ENCODE data around the gene CERS6. TPM values are rescaled to one million over a fixed set of nuclear protein-coding genes. Genes with fewer than 3 reads are reported as not detected.

The CERS6 gene
- total RNA-seq, 1 donor from 2014 or later = 55.3 TPM

DNA sequence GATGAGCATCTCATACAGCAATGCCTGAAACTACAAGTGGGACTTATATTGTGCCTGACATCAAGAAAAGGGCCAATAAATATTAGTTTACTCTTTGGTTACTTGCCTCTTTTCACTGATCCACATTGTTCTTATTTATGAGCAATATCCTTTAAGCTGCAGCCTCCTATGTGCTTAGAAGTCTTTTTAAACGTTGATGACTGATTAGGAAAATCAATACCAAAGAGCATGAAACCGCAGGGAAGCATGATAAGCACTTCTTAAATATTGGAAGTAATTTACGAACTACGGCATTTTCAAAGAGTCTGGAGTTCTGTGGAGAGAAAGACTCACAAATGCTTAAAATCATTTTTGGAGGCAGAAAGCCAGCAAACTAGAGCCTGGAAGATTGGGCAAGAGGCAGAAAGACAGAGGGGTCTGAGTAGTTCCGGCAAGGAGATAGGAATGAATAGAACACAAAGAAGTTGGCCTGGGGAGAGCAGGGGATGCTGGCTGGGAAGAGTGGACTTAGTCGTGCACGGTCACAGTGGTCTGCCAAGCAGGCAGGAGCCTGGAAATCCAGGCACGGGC lies 223.8 kb downstream of the CERS6 start:
- TF ChIP-seq, protein P1, sequence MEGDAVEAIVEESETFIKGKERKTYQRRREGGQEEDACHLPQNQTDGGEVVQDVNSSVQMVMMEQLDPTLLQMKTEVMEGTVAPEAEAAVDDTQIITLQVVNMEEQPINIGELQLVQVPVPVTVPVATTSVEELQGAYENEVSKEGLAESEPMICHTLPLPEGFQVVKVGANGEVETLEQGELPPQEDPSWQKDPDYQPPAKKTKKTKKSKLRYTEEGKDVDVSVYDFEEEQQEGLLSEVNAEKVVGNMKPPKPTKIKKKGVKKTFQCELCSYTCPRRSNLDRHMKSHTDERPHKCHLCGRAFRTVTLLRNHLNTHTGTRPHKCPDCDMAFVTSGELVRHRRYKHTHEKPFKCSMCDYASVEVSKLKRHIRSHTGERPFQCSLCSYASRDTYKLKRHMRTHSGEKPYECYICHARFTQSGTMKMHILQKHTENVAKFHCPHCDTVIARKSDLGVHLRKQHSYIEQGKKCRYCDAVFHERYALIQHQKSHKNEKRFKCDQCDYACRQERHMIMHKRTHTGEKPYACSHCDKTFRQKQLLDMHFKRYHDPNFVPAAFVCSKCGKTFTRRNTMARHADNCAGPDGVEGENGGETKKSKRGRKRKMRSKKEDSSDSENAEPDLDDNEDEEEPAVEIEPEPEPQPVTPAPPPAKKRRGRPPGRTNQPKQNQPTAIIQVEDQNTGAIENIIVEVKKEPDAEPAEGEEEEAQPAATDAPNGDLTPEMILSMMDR (IDR thresholded peaks at IDR 0.05; ENCODE audit: insufficient read depth, low read length, severe bottlenecking) = no peak
- DNase-seq (ENCODE audit: low read depth) (no peak), FAIRE-seq (no peak)
- Histone ChIP-seq H3K4me3 (ENCODE audit: low read depth, low read length) (no peak overlapping the region), H3K36me3 (ENCODE audit: control insufficient read depth, insufficient read depth, low read length) (no peaks in the 10 kb centered on the region), H3K27me3 (ENCODE audit: control insufficient read depth, insufficient read depth, low read length) (no peaks in the 10 kb centered on the region)

DNA sequence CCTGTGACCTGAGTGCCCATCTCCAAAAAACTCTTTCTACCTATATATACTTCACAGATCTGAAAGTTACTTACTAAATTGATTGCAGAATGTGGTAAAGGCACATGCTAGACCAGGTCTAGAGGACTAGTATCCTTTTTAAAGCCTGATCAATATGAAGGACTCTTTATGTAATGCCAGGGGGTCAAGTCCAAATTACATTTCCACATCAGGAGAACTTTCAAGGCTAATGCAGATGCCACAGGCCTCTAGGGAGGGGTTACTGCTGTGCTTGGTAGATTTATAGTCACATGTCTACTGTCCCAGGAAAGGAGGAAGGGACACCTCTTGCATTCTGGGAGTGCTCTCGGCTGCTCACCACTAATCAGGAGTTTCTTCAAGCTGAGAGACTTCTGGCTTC lies 227.9 kb downstream of the CERS6 start:
- TF ChIP-seq, protein P1 (IDR thresholded peaks at IDR 0.05; ENCODE audit: insufficient read depth, low read length, severe bottlenecking) = no peak
- no peaks in the 10 kb centered on the region for H3K36me3 ChIP-seq (ENCODE audit: control insufficient read depth, insufficient read depth, low read length)
- no peaks in the 10 kb centered on the region for H3K27me3 ChIP-seq (ENCODE audit: control insufficient read depth, insufficient read depth, low read length)
- DNase-seq (ENCODE audit: low read depth) (no peak), FAIRE-seq (no peak)
- H3K4me3 ChIP-seq (ENCODE audit: low read depth, low read length) = no peak overlapping the region

DNA sequence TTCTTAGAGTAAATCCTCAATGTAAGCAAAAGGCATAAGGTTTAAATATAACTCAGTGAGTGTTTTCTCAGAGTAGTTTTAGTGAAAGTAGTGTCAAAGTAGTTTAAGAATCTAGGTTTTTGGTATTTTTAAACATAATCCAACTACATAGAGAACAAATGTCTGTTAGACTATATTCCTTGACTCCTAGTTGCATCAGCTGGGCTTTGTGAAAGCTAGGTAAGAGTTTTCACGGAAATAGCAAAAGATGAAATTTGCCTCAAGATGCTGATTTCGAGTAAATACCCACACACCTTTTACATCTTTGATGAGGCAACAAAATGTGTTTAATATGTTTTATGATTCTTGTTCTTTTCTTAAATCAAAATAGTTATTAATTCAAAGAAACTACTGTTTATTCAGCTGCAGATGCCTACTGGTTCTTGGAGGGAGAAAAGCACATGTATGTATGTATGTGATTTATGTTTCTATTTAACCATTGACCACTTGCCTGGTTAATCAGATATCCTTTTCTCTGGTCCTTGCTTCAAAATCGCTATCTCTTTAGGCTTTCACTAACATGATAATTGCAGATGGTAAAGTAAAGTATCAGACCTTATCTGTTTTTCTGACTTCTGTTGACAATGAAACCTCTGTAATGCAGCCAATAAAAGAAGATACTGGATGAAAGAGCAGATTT lies 229.0 kb downstream of the CERS6 start:
- TF ChIP-seq, protein P1 (IDR thresholded peaks at IDR 0.05; ENCODE audit: insufficient read depth, low read length, severe bottlenecking) = no peak
- Histone ChIP-seq H3K4me3 (ENCODE audit: low read depth, low read length) (no peak overlapping the region), H3K36me3 (ENCODE audit: control insufficient read depth, insufficient read depth, low read length) (no peaks in the 10 kb centered on the region), H3K27me3 (ENCODE audit: control insufficient read depth, insufficient read depth, low read length) (no peaks in the 10 kb centered on the region)
- DNase-seq (ENCODE audit: low read depth) (no peak), FAIRE-seq (no peak)

DNA sequence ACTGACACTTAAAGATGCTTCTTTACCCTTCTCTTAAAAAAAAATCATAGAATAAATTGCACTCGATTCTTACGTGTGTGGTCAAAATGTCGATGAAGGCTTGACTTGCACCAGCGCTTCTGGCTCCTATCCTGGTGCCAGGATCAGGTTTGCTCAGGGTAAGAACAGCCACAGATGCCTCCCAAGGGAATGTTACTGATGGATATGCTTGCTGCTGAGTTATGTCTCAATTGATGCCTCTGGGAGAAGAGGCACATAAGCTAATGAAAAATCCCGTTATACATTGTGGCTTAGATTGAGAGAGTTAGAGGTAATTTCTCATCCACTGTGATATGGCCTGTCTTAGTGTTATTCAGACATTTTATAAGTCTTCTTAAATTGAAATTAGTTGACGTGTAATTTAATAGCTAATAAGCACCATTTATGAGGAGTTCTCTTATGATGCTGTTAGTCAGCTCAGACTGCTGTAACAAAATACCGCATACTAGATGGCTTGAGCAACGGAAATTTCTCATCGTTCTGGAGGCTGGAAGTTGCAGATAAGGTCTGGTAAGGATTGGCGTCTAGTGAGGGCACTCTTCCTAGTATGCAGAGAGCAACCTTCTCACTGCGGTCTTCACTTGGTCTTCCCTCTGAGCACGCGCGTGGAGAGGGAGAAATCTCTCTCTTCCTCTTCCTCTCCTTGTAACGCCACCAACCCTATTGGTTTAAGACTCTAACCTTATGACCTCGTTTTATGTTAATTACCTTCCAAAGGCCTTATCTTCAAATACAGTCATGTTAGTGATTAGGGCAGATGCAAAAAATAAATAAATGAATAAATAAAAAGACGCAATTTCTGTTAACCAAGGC lies 229.8 kb downstream of the CERS6 start:
- H3K27me3 ChIP-seq (ENCODE audit: control insufficient read depth, insufficient read depth, low read length) = no peaks in the 10 kb centered on the region
- DNase-seq (ENCODE audit: low read depth) = no peak
- no peaks in the 10 kb centered on the region for H3K36me3 ChIP-seq (ENCODE audit: control insufficient read depth, insufficient read depth, low read length)
- TF ChIP-seq, protein P1 (IDR thresholded peaks at IDR 0.05; ENCODE audit: insufficient read depth, low read length, severe bottlenecking) = no peak
- no peak overlapping the region for H3K4me3 ChIP-seq (ENCODE audit: low read depth, low read length)
- FAIRE-seq = no peak

DNA sequence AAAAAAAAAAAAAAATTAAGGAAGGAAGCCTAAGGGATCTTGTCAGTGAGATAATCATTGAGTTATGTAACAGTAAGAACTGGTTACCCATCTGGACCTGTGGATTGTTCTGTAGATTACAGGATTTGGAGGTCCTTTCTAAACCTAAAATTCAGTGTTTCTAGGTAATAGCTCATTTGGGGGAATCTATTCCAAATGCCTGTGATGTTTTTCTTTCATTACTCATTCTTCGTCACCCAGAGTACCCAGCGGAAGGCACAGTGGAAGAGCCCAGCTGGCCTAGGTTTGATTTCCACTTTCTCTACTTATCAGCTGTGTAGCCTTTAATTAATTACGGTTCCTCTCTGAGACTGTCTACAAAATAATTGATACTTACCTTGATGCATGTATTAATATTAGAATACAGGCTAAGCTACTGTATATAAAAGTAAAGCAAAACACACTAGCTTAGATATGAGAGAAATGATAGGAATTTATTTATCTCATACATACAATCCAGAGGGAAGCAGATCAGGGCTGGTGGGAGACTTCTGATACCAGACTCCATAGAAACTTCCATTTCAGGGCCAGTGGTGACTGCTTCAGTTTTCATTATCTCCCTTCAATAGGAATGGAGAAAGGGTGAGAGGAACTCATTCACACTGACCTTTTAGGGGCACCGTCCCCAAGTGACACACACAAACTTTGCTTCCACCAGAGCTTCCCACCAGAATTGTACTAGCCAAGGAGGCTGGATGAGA lies 230.6 kb downstream of the CERS6 start:
- FAIRE-seq (no peak), DNase-seq (ENCODE audit: low read depth) (peak; percentile 43)
- Histone ChIP-seq H3K4me3 (ENCODE audit: low read depth, low read length) (no peak overlapping the region), H3K27me3 (ENCODE audit: control insufficient read depth, insufficient read depth, low read length) (no peaks in the 10 kb centered on the region), H3K36me3 (ENCODE audit: control insufficient read depth, insufficient read depth, low read length) (no peaks in the 10 kb centered on the region)
- TF ChIP-seq, protein P1 (IDR thresholded peaks at IDR 0.05; ENCODE audit: insufficient read depth, low read length, severe bottlenecking) = no peak

Measured in bronchial epithelial cell (primary cell).